Lower leg skin (tissue), 3 donors: ENCODE data around the gene CA10.

Experiments
- CTCF ChIP-seq, 3 donors: fragments of 450-650 bp; IDR thresholded peaks; one replicate each; pipeline ENCODE4 v1.5.1; 2016; ENCODE audit warnings: antibody characterized with exemption in 3 of 3, mild to moderate bottlenecking in 3 of 3, moderate library complexity in 2 of 3
- POLR2A ChIP-seq, 2 donors: fragments of 450-650 bp; IDR thresholded peaks; one replicate each; pipeline ENCODE4 v1.6.1; 2016 to 2017; ENCODE audit warnings: antibody characterized with exemption in 2 of 2, mild to moderate bottlenecking in 1 of 2, moderate library complexity in 1 of 2

- TF ChIP-seq CTCF (IDR thresholded peaks at IDR 0.05) (no peak), POLR2A (IDR thresholded peaks at IDR 0.05) (no peak)
These were observed 475.2 kb downstream of the CA10 start for GRCh38 chr17:51683291-51683690.
